Esophagus muscularis mucosa (tissue), 4 donors: ENCODE results near the gene RANBP17.

Source experiments
- EP300 ChIP-seq: sonication (generic); formaldehyde crosslinking; IDR thresholded peaks from one replicate; pipeline ENCODE4 v1.6.1; 2017; ENCODE audit warnings: antibody characterized with exemption
- POLR2A ChIP-seq: fragments of 450-650 bp; IDR thresholded peaks from one replicate; pipeline ENCODE4 v1.6.1; 2017; ENCODE audit warnings: antibody characterized with exemption, moderate library complexity, mild to moderate bottlenecking, low read depth
- POLR2AphosphoS5 ChIP-seq, 2 donors: sonication (generic); formaldehyde crosslinking; IDR thresholded peaks; one replicate each; pipeline ENCODE4 v1.6.1; 2017; ENCODE audit warnings: antibody characterized with exemption in 2 of 2
- TF ChIP-seq, protein P1 (sequence below), 3 experiments: fragments of 200-600 bp in 2 of 3; fragments of 450-650 bp in 1 of 3; sonication (generic) in 2 of 3; IDR thresholded peaks; one replicate each; pipeline ENCODE4 v1.5.1; 2017 to 2019; ENCODE audit warnings: antibody characterized with exemption in 3 of 3, mild to moderate bottlenecking in 2 of 3, moderate library complexity in 1 of 3

DNA sequence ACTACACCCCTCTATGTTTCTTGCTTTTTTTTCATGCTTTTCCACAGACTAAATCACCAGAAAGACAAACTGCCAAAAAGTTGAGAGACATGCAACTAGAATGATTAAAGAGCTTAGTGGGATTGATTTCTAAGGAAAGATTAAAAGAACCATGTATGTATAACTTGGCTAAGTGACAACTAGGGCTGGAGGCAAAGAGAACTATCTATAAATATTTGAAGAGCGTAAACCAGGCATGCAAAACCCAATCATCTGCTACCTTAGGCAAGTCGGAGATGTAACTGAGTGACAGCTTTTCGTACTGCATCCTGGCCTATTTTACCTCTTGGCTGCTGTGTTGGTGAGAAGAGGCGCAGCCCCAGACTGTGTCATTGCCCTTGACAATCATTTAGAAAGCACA lies 326.2 kb downstream of the RANBP17 start:
- TF ChIP-seq, protein P1, sequence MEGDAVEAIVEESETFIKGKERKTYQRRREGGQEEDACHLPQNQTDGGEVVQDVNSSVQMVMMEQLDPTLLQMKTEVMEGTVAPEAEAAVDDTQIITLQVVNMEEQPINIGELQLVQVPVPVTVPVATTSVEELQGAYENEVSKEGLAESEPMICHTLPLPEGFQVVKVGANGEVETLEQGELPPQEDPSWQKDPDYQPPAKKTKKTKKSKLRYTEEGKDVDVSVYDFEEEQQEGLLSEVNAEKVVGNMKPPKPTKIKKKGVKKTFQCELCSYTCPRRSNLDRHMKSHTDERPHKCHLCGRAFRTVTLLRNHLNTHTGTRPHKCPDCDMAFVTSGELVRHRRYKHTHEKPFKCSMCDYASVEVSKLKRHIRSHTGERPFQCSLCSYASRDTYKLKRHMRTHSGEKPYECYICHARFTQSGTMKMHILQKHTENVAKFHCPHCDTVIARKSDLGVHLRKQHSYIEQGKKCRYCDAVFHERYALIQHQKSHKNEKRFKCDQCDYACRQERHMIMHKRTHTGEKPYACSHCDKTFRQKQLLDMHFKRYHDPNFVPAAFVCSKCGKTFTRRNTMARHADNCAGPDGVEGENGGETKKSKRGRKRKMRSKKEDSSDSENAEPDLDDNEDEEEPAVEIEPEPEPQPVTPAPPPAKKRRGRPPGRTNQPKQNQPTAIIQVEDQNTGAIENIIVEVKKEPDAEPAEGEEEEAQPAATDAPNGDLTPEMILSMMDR (IDR thresholded peaks at IDR 0.05), result no peak
- no peak for TF ChIP-seq EP300
- no peak for TF ChIP-seq POLR2AphosphoS5 (IDR thresholded peaks at IDR 0.05)
- no peak for TF ChIP-seq POLR2A
